Stimulated activated CD8-positive, alpha-beta memory T cell treated with anti-CD3 and anti-CD28 coated beads, Interleukin-15, amount 100 ng/mL, for 1 hour (primary cell): ENCODE measurements around the gene ISLR2.

Source experiments
- DNase-seq: peaks from one replicate; pipeline ENCODE4 v3.0.0-alpha.2; 2020; ENCODE audit warnings: low read depth

Gene ISLR2

DNA sequence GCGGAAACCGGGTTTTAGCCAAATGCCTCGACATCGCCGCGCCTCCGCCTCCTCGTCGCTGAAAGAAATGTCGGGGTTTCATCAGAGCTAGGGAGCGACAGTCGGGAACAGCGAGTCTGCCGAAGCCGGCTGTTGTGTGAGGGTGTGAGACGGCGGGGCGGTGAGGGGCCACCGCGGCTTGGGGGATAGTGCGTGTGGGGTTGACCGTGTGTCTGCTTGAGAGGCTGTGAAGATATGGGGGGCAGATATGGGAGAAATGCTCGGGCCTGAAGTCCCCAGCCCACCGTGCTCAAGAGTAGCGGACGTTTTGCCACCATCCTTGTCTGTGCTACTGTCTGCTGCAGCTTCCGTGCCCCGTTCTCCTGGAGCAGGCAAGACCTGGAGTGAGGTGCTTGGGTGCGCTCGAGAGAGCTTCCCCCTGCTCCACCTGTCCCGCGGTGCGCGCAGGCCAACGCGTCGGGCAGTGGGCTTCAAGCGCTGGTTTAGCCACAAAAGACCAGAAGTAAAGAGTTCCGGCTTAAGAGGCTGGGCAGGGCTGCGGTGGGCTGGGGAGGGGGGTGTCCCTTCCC, 716 bp upstream of the ISLR2 start:
- DNase-seq: no peak

DNA sequence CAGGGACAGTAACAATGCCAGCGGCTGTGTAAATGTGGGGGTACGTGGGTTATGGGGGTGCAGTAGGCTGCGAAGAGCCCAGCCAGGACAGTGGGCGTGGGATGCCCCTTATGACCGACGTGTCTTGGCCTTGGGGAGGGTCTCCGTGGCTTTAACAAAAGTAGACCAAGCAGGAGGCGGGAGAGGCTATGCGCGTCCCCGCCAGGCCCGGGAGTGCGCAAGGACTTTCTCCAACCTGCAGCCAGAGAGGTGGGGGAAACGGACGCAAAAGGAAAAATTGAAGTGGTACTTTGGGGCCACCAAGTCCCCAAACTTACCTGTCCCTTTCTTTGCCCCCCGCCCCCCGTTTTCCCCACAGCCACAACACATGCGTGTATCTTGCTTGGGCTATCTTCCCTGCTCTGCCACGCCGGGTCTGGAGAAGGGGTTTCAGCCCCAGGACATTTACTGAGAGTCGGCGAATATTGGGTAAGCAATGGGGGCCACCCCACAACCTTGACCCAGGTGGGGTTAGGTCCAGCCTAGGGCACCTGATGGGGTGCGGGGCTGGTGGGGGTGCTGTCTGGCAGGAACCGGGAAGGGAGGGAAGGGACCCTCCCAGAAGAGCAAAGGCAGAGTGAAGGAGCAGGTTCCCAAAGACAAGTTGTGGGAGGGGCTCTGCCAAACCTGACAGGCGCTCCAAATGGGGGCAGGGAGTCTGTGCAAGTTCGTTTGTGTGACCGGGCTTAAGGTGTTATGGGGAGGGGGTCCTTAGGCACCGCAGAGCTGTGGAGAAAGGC, 652 bp downstream of the ISLR2 start:
- no peak for DNase-seq

- DNase-seq: no peak
Measured at GRCh38 chr15:74131628-74132413, 1.4 kb downstream of the ISLR2 start.

DNA sequence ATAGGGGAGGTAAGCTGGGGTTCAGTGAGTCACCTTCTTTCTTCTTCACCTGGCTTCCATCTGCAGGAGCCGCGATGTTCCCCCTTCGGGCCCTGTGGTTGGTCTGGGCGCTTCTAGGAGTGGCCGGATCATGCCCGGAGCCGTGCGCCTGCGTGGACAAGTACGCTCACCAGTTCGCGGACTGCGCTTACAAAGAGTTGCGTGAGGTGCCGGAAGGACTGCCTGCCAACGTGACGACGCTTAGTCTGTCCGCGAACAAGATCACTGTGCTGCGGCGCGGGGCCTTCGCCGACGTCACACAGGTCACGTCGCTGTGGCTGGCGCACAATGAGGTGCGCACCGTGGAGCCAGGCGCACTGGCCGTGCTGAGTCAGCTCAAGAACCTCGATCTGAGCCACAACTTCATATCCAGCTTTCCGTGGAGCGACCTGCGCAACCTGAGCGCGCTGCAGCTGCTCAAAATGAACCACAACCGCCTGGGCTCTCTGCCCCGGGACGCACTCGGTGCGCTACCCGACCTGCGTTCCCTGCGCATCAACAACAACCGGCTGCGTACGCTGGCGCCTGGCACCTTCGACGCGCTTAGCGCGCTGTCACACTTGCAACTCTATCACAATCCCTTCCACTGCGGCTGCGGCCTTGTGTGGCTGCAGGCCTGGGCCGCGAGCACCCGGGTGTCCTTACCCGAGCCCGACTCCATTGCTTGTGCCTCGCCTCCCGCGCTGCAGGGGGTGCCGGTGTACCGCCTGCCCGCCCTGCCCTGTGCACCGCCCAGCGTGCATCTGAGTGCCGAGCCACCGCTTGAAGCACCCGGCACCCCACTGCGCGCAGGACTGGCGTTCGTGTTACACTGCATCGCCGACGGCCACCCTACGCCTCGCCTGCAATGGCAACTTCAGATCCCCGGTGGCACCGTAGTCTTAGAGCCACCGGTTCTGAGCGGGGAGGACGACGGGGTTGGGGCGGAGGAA, 2.6 kb downstream of the ISLR2 start:
- DNase-seq: no peak

GRCh38 chr15:74133694-74134386, 3.5 kb downstream of the ISLR2 start:
- DNase-seq: no peak

- DNase-seq: no peak
Measured at GRCh38 chr15:74134387-74135027, 4.1 kb downstream of the ISLR2 start.

DNA sequence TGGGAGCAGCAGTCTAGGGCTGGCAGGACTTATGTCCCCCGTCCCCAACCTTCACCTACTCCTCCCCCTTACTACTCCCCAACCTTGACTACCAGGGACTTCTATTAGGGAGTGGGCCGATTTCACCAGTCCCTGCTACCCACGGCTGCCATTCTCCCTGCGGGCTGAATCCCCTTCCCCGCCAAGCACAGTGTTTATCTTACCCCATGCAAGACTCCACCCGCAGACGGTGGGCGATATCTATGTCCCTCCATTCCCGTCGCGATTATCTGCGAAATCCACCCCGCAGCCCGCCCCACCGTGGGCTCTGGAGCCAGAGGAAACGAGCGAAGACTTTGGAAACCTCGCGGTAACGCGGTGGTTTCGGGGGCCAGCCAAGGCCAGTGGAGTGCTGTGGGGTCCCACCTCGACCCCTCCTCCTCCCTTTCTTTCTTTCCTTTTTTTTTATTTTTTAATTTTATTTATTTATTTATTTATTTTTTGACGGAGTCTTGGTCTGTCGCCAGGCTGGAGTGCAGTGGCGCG, 4.7 kb downstream of the ISLR2 start:
- no peak for DNase-seq

GRCh38 chr15:74136540-74136813, 6.1 kb downstream of the ISLR2 start:
- DNase-seq: no peak

DNA sequence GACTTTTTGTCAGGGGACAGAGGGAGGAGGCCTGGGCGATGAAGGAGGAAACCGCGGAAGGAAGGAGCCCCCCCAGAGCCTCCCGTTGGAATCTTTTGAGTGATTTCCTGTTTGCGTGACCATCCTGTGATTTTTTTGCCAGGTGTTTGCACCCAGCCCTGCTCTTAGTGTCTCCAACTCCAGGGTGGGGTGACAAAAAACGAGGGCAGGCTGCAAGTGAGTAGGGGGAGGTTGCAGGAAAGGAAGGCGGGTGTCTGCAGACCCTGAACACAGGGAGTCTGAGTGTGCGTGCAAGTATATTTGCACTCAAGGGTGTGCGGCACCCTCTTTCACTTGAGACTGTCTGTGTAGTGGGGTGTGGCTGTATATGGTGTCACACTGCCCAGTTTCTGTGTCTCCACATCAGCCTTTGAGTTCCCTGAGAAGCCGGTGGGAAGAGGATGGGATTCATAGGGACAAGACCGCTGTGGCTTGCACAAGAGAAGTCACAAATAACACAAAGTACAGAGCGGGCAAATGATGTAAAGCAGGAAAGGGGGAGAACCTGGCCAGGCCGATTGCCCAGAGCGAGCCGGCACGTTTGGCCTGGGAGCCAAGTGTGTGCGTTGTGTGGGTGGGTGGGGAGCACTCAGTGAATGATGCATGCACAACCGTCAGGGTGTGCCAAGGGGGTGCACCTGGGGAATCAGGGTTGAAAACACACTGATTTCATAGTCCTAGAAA, 6.6 kb downstream of the ISLR2 start:
- no peak for DNase-seq

DNA sequence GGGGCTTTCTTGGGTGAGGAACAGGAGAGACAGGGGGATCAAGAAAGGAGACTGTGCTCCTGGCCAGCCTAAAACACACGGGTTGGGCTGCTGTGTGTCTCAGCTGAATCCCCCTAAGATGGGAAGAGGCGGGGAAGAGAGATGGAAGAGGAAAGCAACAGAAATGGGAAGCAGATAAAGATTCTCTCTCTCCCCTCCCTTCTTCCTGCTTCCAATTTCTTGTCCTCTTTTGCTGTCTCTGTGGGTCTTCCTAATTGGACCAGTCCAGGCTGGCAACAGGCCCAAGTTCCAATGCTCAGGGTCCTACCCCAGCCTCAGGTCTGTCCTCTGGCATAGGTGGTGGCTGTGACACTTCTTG, 7.1 kb downstream of the ISLR2 start:
- no peak for DNase-seq

- DNase-seq: no peak
Measured at GRCh38 chr15:74138642-74139041, 8.3 kb downstream of the ISLR2 start.

GRCh38 chr15:74141591-74141990, 11.2 kb downstream of the ISLR2 start:
- DNase-seq: no peak

- DNase-seq: no peak
Measured at GRCh38 chr15:74144153-74144775, 13.9 kb downstream of the ISLR2 start.

GRCh38 chr15:74146277-74146800, 16.0 kb downstream of the ISLR2 start:
- no peak for DNase-seq

GRCh38 chr15:74147051-74147450, 16.7 kb downstream of the ISLR2 start:
- DNase-seq: no peak

DNA sequence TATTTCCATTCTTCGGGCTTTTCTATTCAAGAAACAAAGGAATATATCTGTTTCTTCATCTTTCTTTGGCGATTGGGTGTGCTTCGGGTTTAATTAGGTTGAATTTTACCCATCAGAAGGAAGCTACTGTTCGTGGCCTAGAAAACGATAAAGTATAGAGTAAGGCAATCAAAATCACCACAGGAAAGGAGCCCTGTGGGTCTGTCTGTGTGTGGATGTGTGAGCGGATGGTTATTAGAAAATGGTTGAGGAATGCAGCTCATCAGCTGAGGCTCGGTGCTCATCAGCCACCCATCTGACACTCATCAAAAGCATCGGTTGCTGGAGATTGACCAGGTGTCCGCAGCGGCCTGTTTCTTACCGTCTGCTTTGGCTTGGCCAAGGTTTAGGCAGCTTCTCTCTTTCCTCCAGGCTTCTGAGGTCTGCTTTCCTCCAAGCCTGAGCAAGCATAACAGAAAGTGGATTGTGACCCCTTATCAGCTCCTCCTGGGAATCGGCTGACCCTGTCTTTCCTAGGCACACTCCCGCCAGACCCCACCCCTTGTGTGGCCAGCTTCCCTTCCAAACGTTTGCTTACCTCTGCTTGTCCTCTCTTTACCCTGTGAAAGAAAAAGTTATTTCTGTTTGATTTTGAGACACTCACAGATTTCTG, 25.5 kb downstream of the ISLR2 start:
- no peak for DNase-seq

- DNase-seq: no peak
Measured at GRCh38 chr15:74156678-74157411, 26.5 kb downstream of the ISLR2 start.
